ENCODE data around the gene C19orf25. TPM values are rescaled to one million over a fixed set of nuclear protein-coding genes. Genes with fewer than 3 reads are reported as not detected.

C19orf25 gene
- total RNA-seq (2022; extraction: Qiagen RNA extraction; ENCODE audit: low read depth), result 9.6 to 21.2 TPM (median 17.2 TPM) in 5 replicates

DNA sequence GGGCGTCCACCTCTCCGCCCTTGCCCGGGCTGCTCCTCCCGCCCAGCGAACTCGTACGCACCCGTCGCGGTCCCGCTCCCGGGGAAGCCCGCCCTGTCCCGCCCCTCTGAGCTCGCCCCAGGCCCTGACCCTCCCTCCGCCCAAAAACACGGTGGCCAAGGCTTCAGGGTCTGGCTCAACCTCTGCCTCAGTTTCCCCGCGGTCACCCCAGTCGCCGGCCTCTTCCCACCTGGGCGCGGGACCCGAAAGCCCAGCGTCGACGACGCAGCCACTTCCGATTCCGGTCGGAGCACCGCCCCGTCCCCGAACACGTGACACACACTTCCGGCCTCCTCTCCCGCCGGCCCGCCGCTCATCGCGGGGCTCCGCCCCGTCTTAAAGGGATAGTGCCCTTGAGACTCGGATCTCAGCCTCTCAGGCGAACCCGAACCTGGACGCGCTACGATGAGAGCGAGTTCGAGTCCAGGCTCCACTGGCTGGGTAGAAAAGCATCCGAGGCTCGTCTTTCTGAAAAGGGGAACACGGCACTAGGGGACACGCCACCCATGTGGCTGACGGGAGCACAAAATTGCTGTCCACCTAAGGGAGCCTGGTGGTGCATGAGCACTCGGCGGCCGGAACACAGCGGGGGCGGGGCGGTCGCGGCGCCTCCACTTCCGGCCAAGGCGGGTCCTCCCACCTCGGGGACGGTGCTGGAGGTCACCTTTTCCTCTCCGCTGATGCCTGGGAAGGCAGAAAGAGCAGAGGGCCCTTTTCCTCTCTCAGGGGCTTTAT, at the start of gene C19orf25:
C19orf25 (minus strand) TSS at position 282 of the 774 bp plus-strand sequence. CDS start 312 bp downstream, outside the sequence.

DNA sequence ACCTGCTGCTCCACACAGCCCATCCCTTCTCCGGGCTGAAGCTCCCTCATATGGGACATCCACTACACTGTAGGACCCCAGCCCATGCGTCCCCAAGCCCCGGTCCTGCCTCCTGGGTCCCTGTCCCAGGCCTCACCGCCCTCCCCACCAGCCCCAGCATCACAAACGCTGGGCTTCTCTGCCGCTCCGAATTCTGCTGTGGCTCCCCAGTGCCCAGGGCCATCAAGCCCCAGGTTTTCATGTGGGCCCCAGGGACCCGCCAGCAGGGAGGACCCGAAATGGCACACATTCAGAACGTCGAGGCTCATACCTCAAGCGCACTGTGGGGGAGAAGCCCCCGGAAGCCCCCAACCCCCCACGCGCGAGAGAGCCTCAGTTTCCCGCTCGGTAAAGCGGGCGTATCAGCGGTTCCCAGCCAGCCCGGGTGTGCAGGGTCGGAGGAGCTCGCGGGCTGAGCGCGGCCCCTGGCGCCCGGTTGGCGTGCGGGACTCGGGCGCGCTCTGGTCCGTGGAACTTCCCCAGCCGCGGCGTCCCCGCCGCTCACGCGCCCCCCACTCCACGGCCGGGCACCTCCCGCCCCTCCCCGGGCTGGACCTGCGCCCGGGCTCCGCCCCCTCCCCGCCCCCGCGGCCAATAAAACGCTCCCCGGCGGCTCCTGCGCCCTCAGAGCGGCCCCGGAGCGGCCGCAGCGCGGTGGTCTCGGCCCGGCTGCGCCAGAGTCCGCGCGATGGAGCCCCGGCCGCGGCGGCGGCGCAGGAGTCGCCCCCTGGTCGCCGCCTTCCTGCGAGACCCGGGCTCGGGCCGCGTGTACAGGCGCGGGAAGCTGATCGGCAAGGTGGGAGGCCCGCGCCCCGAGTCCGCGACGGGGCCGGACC, 44.6 kb upstream of the C19orf25 start, which contains the start of gene PLK5:
PLK5 (plus strand) TSS at position 666 of the 875 bp plus-strand sequence. CDS start 2,920 bp downstream, outside the sequence.

GRCh38 chr19:1512671-1513498, 33.9 kb upstream of the C19orf25 start, which contains the start of gene ADAMTSL5:
Gene ADAMTSL5, minus strand, starts transcription at chr19:1513019. Its CDS starts 2,076 bp downstream, at chr19:1510943.

DNA sequence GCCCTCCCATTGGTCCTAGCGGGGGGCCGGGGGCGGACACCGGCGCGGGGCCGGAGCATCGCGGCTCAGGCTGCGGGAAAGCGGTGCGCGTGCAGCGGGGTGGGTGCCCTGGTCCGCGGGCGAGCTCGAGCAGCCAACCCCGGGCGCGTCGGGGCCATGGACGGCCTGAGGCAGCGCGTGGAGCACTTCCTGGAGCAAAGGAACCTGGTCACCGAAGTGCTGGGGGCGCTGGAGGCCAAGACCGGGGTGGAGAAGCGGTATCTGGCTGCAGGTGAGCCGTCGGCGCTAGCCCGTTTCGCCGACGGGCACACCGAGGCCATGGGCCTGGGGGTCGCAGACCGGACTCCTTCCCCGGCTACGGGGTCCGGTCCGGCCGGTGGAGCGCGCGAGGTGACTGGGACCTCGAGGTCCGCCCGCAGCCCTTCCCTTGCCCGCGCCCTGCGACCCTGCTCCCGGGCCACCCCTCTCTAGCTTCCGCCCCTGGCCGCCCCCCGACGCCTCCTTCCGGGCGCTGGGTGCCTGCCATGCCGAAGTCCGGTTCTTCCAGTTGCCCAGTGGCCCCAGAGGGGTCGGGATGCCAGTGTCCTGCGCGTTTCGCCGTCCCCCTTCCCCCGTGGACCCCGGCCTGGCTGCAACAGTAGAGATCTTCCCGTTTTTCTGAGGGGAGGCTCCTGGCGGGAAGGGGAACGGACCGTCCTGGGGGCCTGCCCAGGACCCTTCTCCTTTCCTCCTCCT, 12.3 kb upstream of the C19orf25 start, which contains the start of gene REEP6:
REEP6 (plus strand) TSS at position 68 of the 735 bp plus-strand sequence; CDS start at position 157, 89 bp downstream.

GRCh38 chr19:1490311-1491113, 11.5 kb upstream of the C19orf25 start, which contains the start of gene PCSK4:
Gene PCSK4, minus strand, starts transcription at chr19:1490350. Its CDS starts 4 bp downstream, at chr19:1490346.

DNA sequence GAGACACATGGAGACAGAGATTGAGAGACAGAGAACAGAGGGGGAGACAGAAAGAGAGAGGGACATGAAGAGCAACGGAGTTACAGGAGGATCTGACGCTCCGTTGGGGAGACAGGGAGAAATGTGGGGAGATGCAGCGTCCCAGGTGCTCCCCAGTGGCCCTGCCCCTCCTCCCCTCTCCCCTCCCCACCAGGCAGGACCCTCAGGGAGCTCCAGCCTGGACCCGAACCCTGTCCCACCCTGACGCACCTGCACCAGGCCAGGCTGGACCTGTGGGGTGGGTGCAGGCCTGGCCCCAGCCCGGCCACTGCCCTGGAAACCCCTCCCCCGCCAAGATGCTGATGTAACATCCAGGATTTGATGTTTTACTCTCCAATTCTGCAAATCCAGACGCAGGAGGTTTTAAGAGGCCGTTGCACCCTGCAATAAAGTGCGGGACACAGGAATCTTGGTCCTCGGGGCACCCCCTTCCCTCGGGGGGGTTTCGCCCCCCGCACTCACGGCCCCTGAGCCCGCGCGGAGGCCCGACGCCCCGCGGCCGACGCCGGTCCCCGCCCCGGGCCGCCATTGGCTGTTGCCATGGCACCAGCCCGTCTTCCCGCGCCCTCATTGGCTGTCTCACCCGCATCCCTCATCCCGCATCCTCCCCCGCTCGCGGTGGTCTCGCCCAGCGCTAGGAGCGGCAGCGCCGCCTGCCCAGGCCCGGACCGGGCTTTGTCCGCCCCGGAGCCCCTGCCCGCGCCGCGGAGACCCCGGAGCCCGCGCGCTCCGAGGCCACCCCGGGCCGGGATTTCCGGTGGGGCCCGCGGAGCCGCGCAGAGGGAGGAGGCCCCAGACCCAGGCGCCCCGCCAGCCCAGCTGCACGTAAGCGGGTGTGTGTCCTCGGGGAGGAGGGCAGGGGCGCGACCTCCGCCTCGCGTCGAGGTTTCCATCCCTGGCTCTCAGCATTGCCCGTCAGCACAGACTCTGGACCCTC, 29.3 kb downstream of the C19orf25 start, which contains the start of gene APC2:
APC2 (plus strand) TSS at position 655 of the 976 bp plus-strand sequence. CDS start 2,881 bp downstream, outside the sequence.

DNA sequence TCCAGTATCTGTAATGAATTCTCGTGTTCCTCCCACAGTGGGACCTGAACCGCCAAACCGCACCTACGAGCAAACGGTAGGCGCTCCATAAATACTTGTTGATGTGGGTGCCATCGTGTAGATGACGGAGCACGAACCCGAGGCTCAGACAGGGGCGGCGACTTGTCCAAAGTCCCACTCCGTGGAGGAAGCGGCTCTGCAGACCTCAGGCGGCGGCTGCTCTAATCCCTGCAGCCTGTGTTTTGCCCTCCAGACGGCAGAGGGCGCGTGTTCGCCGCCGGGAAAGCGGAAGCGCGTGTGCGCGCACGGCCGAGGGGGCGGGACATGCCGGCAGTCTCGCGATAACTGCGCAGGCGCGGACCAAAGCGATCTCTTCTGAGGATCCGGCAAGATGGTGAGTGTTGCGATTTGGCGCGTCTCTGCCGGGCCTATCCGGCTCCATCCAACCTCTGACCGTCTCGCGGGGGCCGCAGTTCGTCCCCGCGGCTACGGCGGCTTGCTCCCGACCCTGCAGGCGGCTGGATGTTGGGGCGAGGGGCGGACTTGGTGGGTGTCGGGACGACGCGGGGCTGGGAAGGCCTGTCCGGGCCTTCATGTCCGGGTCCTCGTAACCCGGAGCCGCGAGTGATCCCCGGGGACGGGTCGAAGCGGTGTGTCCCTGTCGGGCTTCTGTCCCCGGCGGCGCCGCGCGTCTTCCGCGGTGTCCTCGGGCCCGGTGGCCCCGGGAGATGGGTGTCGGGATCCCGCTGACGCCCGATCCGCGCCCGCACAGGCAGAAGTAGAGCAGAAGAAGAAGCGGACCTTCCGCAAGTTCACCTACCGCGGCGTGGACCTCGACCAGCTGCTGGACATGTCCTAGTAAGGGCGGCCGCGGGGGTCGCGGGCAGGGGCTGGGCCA, 40.7 kb downstream of the C19orf25 start, which contains the start of gene RPS15:
RPS15 (plus strand) TSS at position 362 of the 898 bp plus-strand sequence; CDS start at position 392, 30 bp downstream.

Other genes starting within 250 kb of the C19orf25 start
- gene CBARP, start 241.2 kb downstream of the C19orf25 start, total RNA-seq (2022; extraction: Qiagen RNA extraction; ENCODE audit: low read depth), result 2.7 to 4.6 TPM (median 4.4 TPM) in 5 replicates
- gene ATP5F1D, start 237.5 kb downstream of the C19orf25 start, total RNA-seq (2022; extraction: Qiagen RNA extraction; ENCODE audit: low read depth), result 82.0 to 171 TPM (median 161 TPM) in 5 replicates
- gene MIDN, start 230.6 kb downstream of the C19orf25 start, total RNA-seq (2022; extraction: Qiagen RNA extraction; ENCODE audit: low read depth), result 40.2 to 50.8 TPM (median 42.4 TPM) in 5 replicates
- gene CIRBP, start 209.9 kb downstream of the C19orf25 start, total RNA-seq (2022; extraction: Qiagen RNA extraction; ENCODE audit: low read depth), result 84.4 to 193 TPM (median 96.4 TPM) in 5 replicates
- 46.2 to 97.9 TPM (median 81.9 TPM) in 5 replicates for gene FAM174C, start 203.7 kb downstream of the C19orf25 start, total RNA-seq (2022; extraction: Qiagen RNA extraction; ENCODE audit: low read depth)
- 0.98 to 2.3 TPM (median 1.7 TPM) in 5 replicates for gene EFNA2, start 193.3 kb downstream of the C19orf25 start, total RNA-seq (2022; extraction: Qiagen RNA extraction; ENCODE audit: low read depth)
- 69.3 to 82.1 TPM (median 71.5 TPM) in 5 replicates for gene NDUFS7, start 95.3 kb downstream of the C19orf25 start, total RNA-seq (2022; extraction: Qiagen RNA extraction; ENCODE audit: low read depth)
- gene GAMT, start 77.7 kb downstream of the C19orf25 start, total RNA-seq (2022; extraction: Qiagen RNA extraction; ENCODE audit: low read depth), result 22.6 to 42.2 TPM (median 39.2 TPM) in 5 replicates
- 80.7 to 112 TPM (median 102 TPM) in 5 replicates for gene DAZAP1, start 71.6 kb downstream of the C19orf25 start, total RNA-seq (2022; extraction: Qiagen RNA extraction; ENCODE audit: low read depth)
- 1,399 to 2,023 TPM (median 1,902 TPM) in 5 replicates for gene RPS15, start 40.8 kb downstream of the C19orf25 start, total RNA-seq (2022; extraction: Qiagen RNA extraction; ENCODE audit: low read depth)
- 1.3 to 2.0 TPM (median 1.7 TPM) in 5 replicates for gene APC2, start 29.1 kb downstream of the C19orf25 start, total RNA-seq (2022; extraction: Qiagen RNA extraction; ENCODE audit: low read depth)
- gene PCSK4, start 11.1 kb upstream of the C19orf25 start, total RNA-seq (2022; extraction: Qiagen RNA extraction; ENCODE audit: low read depth), result 0.62 to 1.0 TPM (median 0.86 TPM) in 5 replicates
- 3.0 to 5.5 TPM (median 5.3 TPM) in 5 replicates for gene REEP6, start 12.0 kb upstream of the C19orf25 start, total RNA-seq (2022; extraction: Qiagen RNA extraction; ENCODE audit: low read depth)
- gene ADAMTSL5, start 33.8 kb upstream of the C19orf25 start, total RNA-seq (2022; extraction: Qiagen RNA extraction; ENCODE audit: low read depth), result 2.0 to 3.9 TPM (median 3.2 TPM) in 5 replicates
- gene PLK5, start 44.9 kb upstream of the C19orf25 start, total RNA-seq (2022; extraction: Qiagen RNA extraction; ENCODE audit: low read depth), result not detected in 5 replicates
- 5.7 to 11.9 TPM (median 11.0 TPM) in 5 replicates for gene MEX3D, start 89.1 kb upstream of the C19orf25 start, total RNA-seq (2022; extraction: Qiagen RNA extraction; ENCODE audit: low read depth)
- 31.7 to 54.9 TPM (median 53.6 TPM) in 5 replicates for gene MBD3, start 113.7 kb upstream of the C19orf25 start, total RNA-seq (2022; extraction: Qiagen RNA extraction; ENCODE audit: low read depth)
- 99.8 to 204 TPM (median 173 TPM) in 5 replicates for gene UQCR11, start 126.2 kb upstream of the C19orf25 start, total RNA-seq (2022; extraction: Qiagen RNA extraction; ENCODE audit: low read depth)
- 50.5 to 72.2 TPM (median 68.7 TPM) in 5 replicates for gene TCF3, start 173.4 kb upstream of the C19orf25 start, total RNA-seq (2022; extraction: Qiagen RNA extraction; ENCODE audit: low read depth)

Data from A549 treated with CpdA at 1 μM for 4 hours (cell line).